KMS-11 (cell line): ENCODE measurements around the gene GLT6D1.

ENCODE experiments used
- H2AFZ ChIP-seq: fragments of 200-600 bp; sonication (generic); 2 replicates; pipeline ENCODE4 v1.6.1; 2016; ENCODE audit warnings: antibody characterized with exemption, mixed run types, low read depth
- H3K27ac ChIP-seq: fragments of 200-600 bp; sonication (generic); 2 replicates; pipeline ENCODE4 v1.6.1; 2016; ENCODE audit warnings: mild to moderate bottlenecking, mixed run types
- H3K27me3 ChIP-seq: fragments of 200-600 bp; sonication (generic); 2 replicates; pipeline ENCODE4 v1.6.1; 2017; ENCODE audit warnings: mild to moderate bottlenecking, low read depth, mixed run types, moderate library complexity; ENCODE audit not compliant: insufficient read depth
- H3K36me3 ChIP-seq: fragments of 200-600 bp; sonication (generic); 2 replicates; pipeline ENCODE4 v1.6.1; 2017; ENCODE audit warnings: mild to moderate bottlenecking, mixed run types; ENCODE audit not compliant: insufficient read depth
- H3K4me1 ChIP-seq: fragments of 200-600 bp; sonication (generic); 2 replicates; pipeline ENCODE4 v1.6.1; 2016; ENCODE audit warnings: mild to moderate bottlenecking, low read depth, mixed run types; ENCODE audit not compliant: poor library complexity, severe bottlenecking
- H3K4me2 ChIP-seq: fragments of 200-600 bp; sonication (generic); 2 replicates; pipeline ENCODE4 v1.7.0; 2016; ENCODE audit warnings: mild to moderate bottlenecking, mixed run types
- H3K4me3 ChIP-seq: fragments of 200-600 bp; sonication (generic); IDR thresholded peaks from 2 replicates; pipeline ENCODE4 v1.6.1; 2017; ENCODE audit warnings: low read depth, low read length, mixed read lengths; ENCODE audit not compliant: insufficient read depth
- H3K79me2 ChIP-seq: fragments of 200-600 bp; sonication (generic); 2 replicates; pipeline ENCODE4 v1.6.1; 2016; ENCODE audit warnings: low read depth, mixed run types; ENCODE audit not compliant: insufficient read depth
- H3K9ac ChIP-seq: fragments of 200-600 bp; sonication (generic); 2 replicates; pipeline ENCODE4 v1.6.1; 2016; ENCODE audit warnings: mild to moderate bottlenecking, mixed run types
- H4K20me1 ChIP-seq: fragments of 200-600 bp; sonication (generic); 2 replicates; pipeline ENCODE4 v1.6.1; 2016; ENCODE audit warnings: mild to moderate bottlenecking, mixed run types; ENCODE audit not compliant: insufficient read depth
- CTCF ChIP-seq: fragments of 200-600 bp; sonication (generic); conservative IDR thresholded peaks from 2 replicates; pipeline ENCODE4 v1.6.1; 2017; ENCODE audit warnings: low read depth, mild to moderate bottlenecking, antibody characterized with exemption, low read length, moderate library complexity, mixed read lengths

The GLT6D1 gene

GRCh38 chr9:135683401-135684034 is 44.2 kb upstream of the GLT6D1 start:
- Histone ChIP-seq H3K4me2 (no peak overlapping the region), H3K4me3 (no peak overlapping the region), H3K36me3 (no peaks in the 10 kb centered on the region), H3K9ac (no peak overlapping the region), H3K4me1 (no peaks in the 10 kb centered on the region), H3K27me3 (peaks cover 61% of the 10 kb centered on the region), H4K20me1 (no peaks in the 10 kb centered on the region), H3K27ac (no peak overlapping the region), H3K79me2 (no peaks in the 10 kb centered on the region), H2AFZ (no peak overlapping the region)
- no peak for TF ChIP-seq CTCF

GRCh38 chr9:135681161-135681560 is 41.8 kb upstream of the GLT6D1 start:
- Histone ChIP-seq H3K36me3 (no peaks in the 10 kb centered on the region), H4K20me1 (no peaks in the 10 kb centered on the region), H3K4me2 (no peak overlapping the region), H3K79me2 (no peaks in the 10 kb centered on the region), H3K27me3 (peaks cover 53% of the 10 kb centered on the region), H3K9ac (no peak overlapping the region), H3K4me3 (no peak overlapping the region), H2AFZ (no peak overlapping the region), H3K4me1 (no peaks in the 10 kb centered on the region), H3K27ac (no peak overlapping the region)
- no peak for TF ChIP-seq CTCF

- H3K4me2 ChIP-seq, result no peak overlapping the region
- H3K27me3 ChIP-seq, result peaks cover 62% of the 10 kb centered on the region
- no peak overlapping the region for H3K27ac ChIP-seq
- no peak overlapping the region for H3K4me3 ChIP-seq
- no peaks in the 10 kb centered on the region for H4K20me1 ChIP-seq
- H3K9ac ChIP-seq, result no peak overlapping the region
- no peak overlapping the region for H2AFZ ChIP-seq
- no peaks in the 10 kb centered on the region for H3K36me3 ChIP-seq
- H3K4me1 ChIP-seq, result no peaks in the 10 kb centered on the region
- no peaks in the 10 kb centered on the region for H3K79me2 ChIP-seq
- TF ChIP-seq CTCF, result no peak
Measured at GRCh38 chr9:135680056-135680455, 40.7 kb upstream of the GLT6D1 start.

- Histone ChIP-seq H3K4me3 (no peak overlapping the region), H3K27ac (no peak overlapping the region), H3K79me2 (no peaks in the 10 kb centered on the region), H4K20me1 (no peaks in the 10 kb centered on the region), H3K27me3 (peaks cover 63% of the 10 kb centered on the region), H3K4me2 (no peak overlapping the region), H2AFZ (no peak overlapping the region), H3K4me1 (no peaks in the 10 kb centered on the region), H3K36me3 (no peaks in the 10 kb centered on the region), H3K9ac (no peak overlapping the region)
- no peak for TF ChIP-seq CTCF
Measured at GRCh38 chr9:135678236-135679017, 39.1 kb upstream of the GLT6D1 start.
